GM19452 (cell line): ENCODE data around the gene KRT77.
"Not testable (repeated sequence)": the region's sequence is repeated elsewhere in the genome, so short reads cannot be mapped to it uniquely, and the experiment has no call there.

Source experiments
- ATAC-seq: cut with Tn5 transposase; IDR thresholded peaks from one replicate; pipeline ENCODE4 v1.9.1; 2021; ENCODE audit not compliant: unreplicated experiment

Gene KRT77

GRCh38 chr12:52679875-52680274 is 23.4 kb downstream of the KRT77 start:
- no peak for ATAC-seq

- no peak for ATAC-seq
Observed at GRCh38 chr12:52677671-52678070, 25.7 kb downstream of the KRT77 start.

- no peak for ATAC-seq
Observed at GRCh38 chr12:52677126-52677525, 26.2 kb downstream of the KRT77 start.

- no peak for ATAC-seq
Observed at GRCh38 chr12:52676163-52676562, 27.2 kb downstream of the KRT77 start.

- ATAC-seq = no peak
Observed at GRCh38 chr12:52675301-52675701, 28.0 kb downstream of the KRT77 start.

- no peak for ATAC-seq
Observed at GRCh38 chr12:52674433-52674775, 28.9 kb downstream of the KRT77 start.

GRCh38 chr12:52673713-52674432 is 29.5 kb downstream of the KRT77 start:
- no peak for ATAC-seq

- no peak for ATAC-seq
Observed at GRCh38 chr12:52673217-52673616, 30.1 kb downstream of the KRT77 start.

- ATAC-seq = no peak
Observed at GRCh38 chr12:52672321-52672933, 30.9 kb downstream of the KRT77 start.

GRCh38 chr12:52670961-52671360 is 32.4 kb downstream of the KRT77 start:
- ATAC-seq = no peak

GRCh38 chr12:52670506-52670905 is 32.8 kb downstream of the KRT77 start:
- no peak for ATAC-seq

- ATAC-seq = not testable (repeated sequence)
Observed at GRCh38 chr12:52669941-52670340, 33.4 kb downstream of the KRT77 start.

- ATAC-seq = no peak
Observed at GRCh38 chr12:52669426-52669825, 33.9 kb downstream of the KRT77 start.

GRCh38 chr12:52667931-52668330 is 35.4 kb downstream of the KRT77 start:
- no peak for ATAC-seq

- ATAC-seq = no peak
Observed at GRCh38 chr12:52667509-52667908, 35.8 kb downstream of the KRT77 start.

- ATAC-seq = no peak
Observed at GRCh38 chr12:52666471-52666870, 36.9 kb downstream of the KRT77 start.

GRCh38 chr12:52663420-52663819 is 39.9 kb downstream of the KRT77 start:
- ATAC-seq = no peak

GRCh38 chr12:52662918-52663229 is 40.5 kb downstream of the KRT77 start:
- no peak for ATAC-seq

- no peak for ATAC-seq
Observed at GRCh38 chr12:52662093-52662917, 41.0 kb downstream of the KRT77 start.

- ATAC-seq = no peak
Observed at GRCh38 chr12:52661668-52662067, 41.7 kb downstream of the KRT77 start.

- no peak for ATAC-seq
Observed at GRCh38 chr12:52660934-52661499, 42.3 kb downstream of the KRT77 start.

- no peak for ATAC-seq
Observed at GRCh38 chr12:52659951-52660350, 43.4 kb downstream of the KRT77 start.
